DND-41 (cell line): ENCODE results near the gene TBCD.

Source experiments
- ATAC-seq: fragments of 200-7000 bp; cut with Tn5 transposase; 3 replicates; pipeline ENCODE4 v1.9.1; 2021; ENCODE audit warnings: low read depth; ENCODE audit not compliant: insufficient read depth
- DNase-seq: peaks from one replicate; pipeline ENCODE4 v3.0.0-alpha.2; 2020
- H2AFZ ChIP-seq: 2 replicates; pipeline ENCODE4 v1.6.0; 2012; ENCODE audit warnings: low read depth, low read length
- H3K27ac ChIP-seq: 2 replicates; pipeline ENCODE4 v1.5.1; 2012; ENCODE audit warnings: low read length, inconsistent platforms
- H3K27me3 ChIP-seq: fragments of 200-600 bp; sonication (generic); 2 replicates; pipeline ENCODE4 v1.6.0; 2012; ENCODE audit warnings: low read length, mild to moderate bottlenecking, inconsistent platforms; ENCODE audit not compliant: insufficient read depth, poor library complexity
- H3K36me3 ChIP-seq: 2 replicates; pipeline ENCODE4 v1.5.1; 2012; ENCODE audit warnings: low read length, inconsistent platforms; ENCODE audit not compliant: insufficient read depth
- H3K4me1 ChIP-seq: 2 replicates; pipeline ENCODE4 v1.5.1; 2012; ENCODE audit warnings: mild to moderate bottlenecking, low read length; ENCODE audit not compliant: insufficient read depth
- H3K4me2 ChIP-seq: 2 replicates; pipeline ENCODE4 v1.6.0; 2012; ENCODE audit warnings: mild to moderate bottlenecking, moderate library complexity, low read length, inconsistent platforms; ENCODE audit not compliant: insufficient read depth
- H3K4me3 ChIP-seq, 2 experiments: fragments of 200-600 bp in 1 of 2; shearing (Covaris generic) in 1 of 2; 2 replicates each; pipeline ENCODE4 v1.5.1; 2012 to 2016; ENCODE audit warnings: inconsistent platforms in 2 of 2, low read length in 2 of 2, mild to moderate bottlenecking in 2 of 2, low read depth in 1 of 2, moderate library complexity in 1 of 2
- H3K79me2 ChIP-seq: 2 replicates; pipeline ENCODE4 v1.6.0; 2012; ENCODE audit warnings: low read length, inconsistent platforms; ENCODE audit not compliant: insufficient read depth
- H3K9ac ChIP-seq: 2 replicates; pipeline ENCODE4 v1.6.0; 2012; ENCODE audit warnings: low read depth, mild to moderate bottlenecking, inconsistent platforms, low read length, moderate library complexity
- H3K9me3 ChIP-seq: 2 replicates; pipeline ENCODE4 v1.5.1; 2012; ENCODE audit warnings: low read length, moderate library complexity, mild to moderate bottlenecking, inconsistent platforms; ENCODE audit not compliant: insufficient read depth, severe bottlenecking
- H4K20me1 ChIP-seq: 2 replicates; pipeline ENCODE4 v1.6.0; 2012; ENCODE audit warnings: low read length; ENCODE audit not compliant: insufficient read depth
- CTCF ChIP-seq: IDR thresholded peaks from 2 replicates; pipeline ENCODE4 v1.5.1; 2012; ENCODE audit warnings: borderline replicate concordance, low read length, moderate library complexity, mild to moderate bottlenecking; ENCODE audit not compliant: poor library complexity, severe bottlenecking; ENCODE audit errors: extremely low read depth
- EZH2 ChIP-seq: IDR thresholded peaks from 3 replicates; pipeline ENCODE4 v1.6.1; 2012; ENCODE audit warnings: borderline replicate concordance, low read depth, mild to moderate bottlenecking, moderate library complexity, low read length, inconsistent platforms; ENCODE audit not compliant: severe bottlenecking

Gene TBCD

GRCh38 chr17:82930043-82930923, 178.4 kb downstream of the TBCD start:
- H3K4me2 ChIP-seq: no peak overlapping the region
- H4K20me1 ChIP-seq: peaks cover 15% of the 10 kb centered on the region
- H3K27ac ChIP-seq: peak overlapping the region; percentile 26; the same call in 1 of the 2 replicates
- no peak overlapping the region for H3K4me3 ChIP-seq
- no peak overlapping the region for H2AFZ ChIP-seq
- H3K79me2 ChIP-seq: peaks cover 10% of the 10 kb centered on the region
- H3K4me1 ChIP-seq: no peaks in the 10 kb centered on the region
- H3K27me3 ChIP-seq: no peaks in the 10 kb centered on the region
- no peaks in the 10 kb centered on the region for H3K9me3 ChIP-seq
- H3K9ac ChIP-seq: no peak overlapping the region
- TF ChIP-seq EZH2: no peak
- peaks cover 97% of the 10 kb centered on the region for H3K36me3 ChIP-seq
- DNase-seq (no peak), ATAC-seq (no peak)

- no peak for DNase-seq
- Histone ChIP-seq H3K4me1 (no peaks in the 10 kb centered on the region), H3K9ac (no peak overlapping the region), H3K4me3 (no peak overlapping the region), H4K20me1 (peaks cover 14% of the 10 kb centered on the region), H3K27me3 (no peaks in the 10 kb centered on the region), H3K36me3 (peaks cover 98% of the 10 kb centered on the region), H3K27ac (no peak overlapping the region), H2AFZ (no peak overlapping the region), H3K79me2 (peaks cover 14% of the 10 kb centered on the region), H3K9me3 (no peaks in the 10 kb centered on the region), H3K4me2 (no peak overlapping the region)
- no peak for TF ChIP-seq EZH2
- TF ChIP-seq CTCF: no peak
- ATAC-seq: no peak
These were observed 179.2 kb downstream of the TBCD start for GRCh38 chr17:82930924-82931698.

GRCh38 chr17:82931699-82932517, 180.0 kb downstream of the TBCD start:
- H3K9ac ChIP-seq: no peak overlapping the region
- no peak overlapping the region for H2AFZ ChIP-seq
- no peak for DNase-seq
- TF ChIP-seq EZH2 (no peak), CTCF (no peak)
- H3K79me2 ChIP-seq: peaks cover 20% of the 10 kb centered on the region
- peaks cover 20% of the 10 kb centered on the region for H4K20me1 ChIP-seq
- no peak overlapping the region for H3K4me2 ChIP-seq
- no peaks in the 10 kb centered on the region for H3K9me3 ChIP-seq
- no peak for ATAC-seq
- H3K4me3 ChIP-seq: no peak overlapping the region
- H3K27me3 ChIP-seq: no peaks in the 10 kb centered on the region
- no peak overlapping the region for H3K27ac ChIP-seq
- H3K36me3 ChIP-seq: peaks cover 98% of the 10 kb centered on the region
- H3K4me1 ChIP-seq: no peaks in the 10 kb centered on the region
